Breast epithelium (tissue), 3 donors: Measurements from ENCODE around the gene FZD2.

ENCODE experiments used
- POLR2AphosphoS5 ChIP-seq, 3 donors: sonication (generic); formaldehyde crosslinking; IDR thresholded peaks; one replicate each; pipeline ENCODE4 v1.6.1; 2017; ENCODE audit warnings: antibody characterized with exemption in 3 of 3
- TF ChIP-seq, protein P1 (sequence below), 3 donors: fragments of 450-650 bp; IDR thresholded peaks; one replicate each; pipeline ENCODE4 v1.5.1; 2016 to 2017; ENCODE audit warnings: antibody characterized with exemption in 3 of 3, mild to moderate bottlenecking in 3 of 3, moderate library complexity in 3 of 3

DNA sequence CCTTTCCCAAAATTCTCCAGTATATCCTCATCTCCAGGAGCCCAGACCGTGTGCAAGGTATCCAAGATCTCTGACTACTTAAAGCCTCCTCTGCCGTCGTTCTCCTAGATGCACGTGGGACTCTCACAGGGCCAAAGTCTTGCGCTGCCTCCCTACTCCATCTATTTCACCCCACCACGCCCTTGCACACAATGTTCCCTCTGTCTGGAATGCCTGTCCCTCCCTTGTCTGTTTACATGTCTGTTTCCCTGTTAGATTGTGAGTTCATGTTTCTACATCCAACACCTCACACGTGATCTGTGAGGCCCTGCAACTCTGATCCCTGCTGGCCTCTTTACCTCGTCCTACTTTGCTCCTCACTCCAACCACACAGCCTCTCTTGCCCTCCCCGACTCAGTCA is 4.9 kb upstream of the FZD2 start:
- TF ChIP-seq, protein P1, sequence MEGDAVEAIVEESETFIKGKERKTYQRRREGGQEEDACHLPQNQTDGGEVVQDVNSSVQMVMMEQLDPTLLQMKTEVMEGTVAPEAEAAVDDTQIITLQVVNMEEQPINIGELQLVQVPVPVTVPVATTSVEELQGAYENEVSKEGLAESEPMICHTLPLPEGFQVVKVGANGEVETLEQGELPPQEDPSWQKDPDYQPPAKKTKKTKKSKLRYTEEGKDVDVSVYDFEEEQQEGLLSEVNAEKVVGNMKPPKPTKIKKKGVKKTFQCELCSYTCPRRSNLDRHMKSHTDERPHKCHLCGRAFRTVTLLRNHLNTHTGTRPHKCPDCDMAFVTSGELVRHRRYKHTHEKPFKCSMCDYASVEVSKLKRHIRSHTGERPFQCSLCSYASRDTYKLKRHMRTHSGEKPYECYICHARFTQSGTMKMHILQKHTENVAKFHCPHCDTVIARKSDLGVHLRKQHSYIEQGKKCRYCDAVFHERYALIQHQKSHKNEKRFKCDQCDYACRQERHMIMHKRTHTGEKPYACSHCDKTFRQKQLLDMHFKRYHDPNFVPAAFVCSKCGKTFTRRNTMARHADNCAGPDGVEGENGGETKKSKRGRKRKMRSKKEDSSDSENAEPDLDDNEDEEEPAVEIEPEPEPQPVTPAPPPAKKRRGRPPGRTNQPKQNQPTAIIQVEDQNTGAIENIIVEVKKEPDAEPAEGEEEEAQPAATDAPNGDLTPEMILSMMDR (IDR thresholded peaks at IDR 0.05): no peak
- no peak for TF ChIP-seq POLR2AphosphoS5 (IDR thresholded peaks at IDR 0.05)
